GM19468 (cell line): Measurements from ENCODE around the gene MTOR.
"Not testable (repeated sequence)": the region's sequence is repeated elsewhere in the genome, so short reads cannot be mapped to it uniquely, and the experiment has no call there.

Source experiments
- ATAC-seq: cut with Tn5 transposase; IDR thresholded peaks from one replicate; pipeline ENCODE4 v1.9.1; 2021; ENCODE audit warnings: mild to moderate bottlenecking, moderate library complexity, moderate number of reproducible peaks; ENCODE audit not compliant: unreplicated experiment; ENCODE audit errors: extremely low read depth

Gene MTOR

DNA sequence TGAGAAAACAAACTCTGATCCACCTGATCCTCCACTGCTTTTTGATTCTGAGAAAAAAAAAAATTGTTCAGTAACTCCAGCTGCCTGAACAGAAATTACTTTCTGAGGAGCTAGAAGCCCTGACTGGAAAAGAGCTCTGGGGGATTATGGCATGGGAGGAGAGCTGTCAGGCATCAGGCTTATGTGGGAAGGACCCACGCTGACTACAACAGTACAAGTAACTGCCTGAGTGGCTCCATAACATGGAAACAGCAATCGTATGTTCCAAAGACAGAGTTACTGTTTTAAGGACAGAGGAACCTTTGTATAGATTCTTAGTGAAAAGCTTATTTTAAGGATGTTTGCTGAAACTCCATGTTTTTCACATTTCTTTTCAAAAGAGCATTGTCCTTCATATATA, 74.4 kb downstream of the MTOR start:
- ATAC-seq: no peak

DNA sequence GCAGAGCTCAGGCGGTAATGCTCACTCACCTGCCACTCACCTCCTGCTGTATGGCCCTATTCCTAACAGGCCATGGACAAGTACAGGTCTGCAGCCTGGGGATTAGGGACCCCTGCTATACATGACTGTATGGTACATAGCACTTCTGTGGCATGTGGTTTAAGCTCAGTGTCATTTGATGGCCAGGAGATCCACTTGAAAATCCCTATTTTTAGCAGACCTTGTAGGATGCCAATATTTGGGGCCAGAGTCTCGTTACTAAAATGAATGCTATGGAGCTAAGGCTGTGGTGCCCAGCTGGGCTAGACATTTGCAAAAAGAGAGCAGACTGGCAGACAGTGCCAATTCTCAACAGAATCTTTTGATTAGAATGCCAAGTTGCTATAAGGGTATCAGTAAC, 74.9 kb downstream of the MTOR start:
- ATAC-seq: no peak

- no peak for ATAC-seq
These were observed 75.4 kb downstream of the MTOR start for GRCh38 chr1:11187000-11187399.

GRCh38 chr1:11184973-11185372, 77.4 kb downstream of the MTOR start:
- ATAC-seq: no peak

DNA sequence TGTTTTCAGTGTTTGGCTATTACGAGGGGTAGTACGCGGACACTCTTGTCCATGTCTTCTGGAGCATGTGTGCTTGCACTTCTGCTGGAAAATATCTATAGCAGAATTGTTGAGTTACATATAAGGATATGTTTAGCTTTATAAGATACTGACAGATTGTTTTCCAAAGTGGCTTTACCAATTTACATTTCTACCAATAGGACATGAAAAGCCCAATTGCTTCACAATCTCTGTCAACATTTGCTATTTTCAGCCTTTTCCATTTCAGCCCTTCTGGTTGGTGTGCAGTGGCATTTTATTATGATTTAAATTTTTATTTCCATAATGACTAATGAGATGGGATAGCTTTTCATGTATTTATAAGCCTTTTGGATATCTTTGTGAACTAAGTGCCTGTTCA, 79.5 kb downstream of the MTOR start:
- no peak for ATAC-seq

- ATAC-seq: no peak
These were observed 82.0 kb downstream of the MTOR start for GRCh38 chr1:11180342-11180744.

DNA sequence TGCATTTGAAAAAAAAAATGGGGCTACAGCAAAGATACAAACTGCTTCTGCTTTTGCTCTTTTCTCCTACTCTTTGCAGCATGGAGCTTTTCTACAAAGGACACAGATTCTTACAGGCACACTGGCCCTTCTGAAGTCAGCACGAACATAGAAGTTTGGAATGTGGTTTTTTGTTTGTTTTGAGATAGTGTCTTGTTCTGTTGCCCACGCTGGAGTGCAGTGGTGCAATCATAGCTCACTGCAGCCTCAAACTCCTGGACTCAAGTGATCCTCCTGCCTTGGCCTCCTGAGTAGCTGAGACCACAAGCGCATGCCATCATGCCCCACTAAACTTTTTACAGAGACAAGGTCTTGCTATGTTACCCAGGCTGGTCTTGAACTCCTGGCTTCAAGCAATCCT, 82.6 kb downstream of the MTOR start:
- not testable (repeated sequence) for ATAC-seq

DNA sequence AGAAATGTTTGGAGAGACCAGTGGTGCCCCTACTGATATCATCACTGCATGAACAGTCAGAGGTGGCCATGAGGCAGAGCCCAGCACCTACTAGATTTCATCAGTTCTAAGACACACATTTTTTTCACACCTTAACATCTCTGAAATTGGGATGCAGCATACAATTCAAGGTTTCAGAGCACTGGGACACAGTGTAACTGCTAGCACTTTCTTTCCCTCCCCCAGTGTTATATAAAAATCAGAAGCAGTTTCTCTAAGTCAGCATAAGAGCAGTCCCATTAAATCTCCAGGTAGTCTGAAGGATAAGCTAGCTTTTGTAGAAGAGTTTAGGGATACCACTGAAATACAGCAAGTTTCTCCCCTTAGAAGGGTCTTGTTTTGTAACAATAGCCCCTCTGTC, 83.2 kb downstream of the MTOR start:
- no peak for ATAC-seq

DNA sequence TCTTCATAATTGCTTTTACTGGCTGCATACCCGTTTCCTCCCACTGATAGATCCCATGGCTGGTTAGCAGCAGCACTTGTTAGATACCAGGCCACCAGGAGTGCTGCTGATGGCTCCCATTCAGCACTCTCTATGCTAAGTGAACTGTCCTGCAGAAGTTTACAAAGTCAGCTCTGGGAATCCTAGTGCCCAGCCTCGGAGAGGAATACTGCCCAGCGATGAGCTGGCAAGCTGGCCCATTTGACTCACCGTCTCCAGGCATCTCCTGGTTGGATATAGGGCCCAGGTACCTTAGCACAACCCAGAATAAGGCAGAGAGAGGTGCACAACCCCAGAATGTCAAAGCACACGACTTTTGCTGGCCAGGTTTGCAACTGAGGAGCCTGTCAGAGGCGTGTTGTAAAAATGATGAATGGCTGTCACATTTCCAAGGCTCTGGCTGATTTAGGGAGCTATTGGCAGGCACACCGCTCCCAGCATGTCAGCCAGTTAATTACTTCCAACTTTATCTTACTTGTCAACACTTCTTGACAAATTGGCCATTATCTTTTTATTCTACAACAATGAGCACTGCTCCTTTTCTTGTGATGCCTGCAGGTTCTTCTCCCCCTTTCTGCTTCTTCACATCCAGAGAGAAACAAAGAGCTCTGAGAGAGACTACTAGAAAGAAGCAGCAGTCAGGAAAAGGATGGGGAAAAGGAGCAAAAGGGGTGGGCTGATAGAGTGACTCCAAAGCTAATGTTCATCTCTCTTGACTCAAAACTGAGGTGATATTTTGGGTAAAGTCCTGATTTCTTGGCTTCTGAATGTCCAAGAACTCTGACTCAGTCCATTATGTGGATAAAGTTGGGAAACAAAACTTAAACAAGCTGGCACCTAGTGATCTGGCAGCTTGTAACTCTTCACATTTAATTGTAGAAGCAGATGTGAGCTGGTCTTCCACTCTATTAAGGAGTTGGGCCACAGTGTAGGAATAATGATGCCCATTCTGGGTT, 84.0 kb downstream of the MTOR start:
- ATAC-seq: no peak

DNA sequence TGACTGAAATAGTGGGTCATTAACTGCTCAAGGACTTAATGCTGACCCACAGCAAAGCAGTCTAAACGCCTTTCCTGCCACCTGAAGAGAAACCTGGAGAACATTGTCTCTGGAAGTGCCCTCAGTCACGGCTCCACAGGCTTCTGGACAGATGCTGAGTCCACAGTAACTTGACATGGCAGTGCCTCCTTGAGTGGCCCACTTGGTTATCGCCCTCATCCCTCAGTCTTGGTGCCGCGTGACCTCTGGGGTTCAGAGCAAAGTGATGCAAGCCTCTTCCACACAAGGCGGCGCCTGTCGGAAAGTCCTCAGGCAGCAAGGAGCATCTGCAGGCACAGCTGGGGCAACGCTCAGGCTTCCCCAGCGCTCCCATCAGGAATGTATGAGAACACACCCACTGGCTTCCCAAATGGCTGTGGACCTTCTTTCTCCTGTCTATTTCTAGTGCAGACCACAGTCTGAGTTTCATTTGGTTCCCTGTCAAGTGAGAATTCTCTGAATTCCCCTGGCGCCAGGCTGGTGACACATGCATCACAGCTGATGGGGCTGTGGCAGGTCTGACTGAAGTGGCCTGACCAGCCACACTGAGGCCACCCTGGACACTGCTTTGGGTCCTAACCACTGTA, 86.2 kb downstream of the MTOR start:
- no peak for ATAC-seq

GRCh38 chr1:11175461-11175860, 86.9 kb downstream of the MTOR start:
- no peak for ATAC-seq

DNA sequence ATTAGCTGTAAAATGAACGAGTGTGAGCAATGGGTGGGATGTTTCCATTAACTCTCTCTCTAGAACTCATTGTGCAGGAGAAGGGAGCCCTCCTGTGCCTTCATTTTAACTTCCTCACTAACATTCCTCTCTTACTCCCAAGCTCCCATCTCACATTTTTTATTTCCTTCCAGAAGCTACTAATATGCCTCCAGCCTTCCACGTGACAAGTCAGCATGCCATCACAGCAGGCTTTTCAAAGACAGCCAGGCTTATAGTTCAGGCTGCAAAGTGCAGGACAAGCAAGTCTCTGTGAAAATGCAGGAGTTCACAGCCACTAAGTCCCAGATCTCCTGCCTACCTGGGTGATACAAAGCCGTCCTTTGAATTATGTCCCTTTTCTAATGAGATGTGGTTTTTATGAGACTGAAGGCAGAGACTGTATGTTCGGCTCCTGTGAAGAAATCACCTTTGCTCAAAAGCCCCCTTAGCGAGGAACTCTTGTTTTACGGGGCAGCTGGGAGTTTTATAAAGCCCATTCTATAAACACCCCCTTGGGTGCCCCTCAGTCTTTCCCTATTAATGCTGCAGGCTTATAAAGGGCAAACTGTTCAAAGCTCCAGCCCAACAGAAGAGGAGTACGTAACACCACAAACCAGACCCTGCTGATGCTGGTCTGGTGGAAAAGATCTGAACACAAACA, 87.9 kb downstream of the MTOR start:
- no peak for ATAC-seq

DNA sequence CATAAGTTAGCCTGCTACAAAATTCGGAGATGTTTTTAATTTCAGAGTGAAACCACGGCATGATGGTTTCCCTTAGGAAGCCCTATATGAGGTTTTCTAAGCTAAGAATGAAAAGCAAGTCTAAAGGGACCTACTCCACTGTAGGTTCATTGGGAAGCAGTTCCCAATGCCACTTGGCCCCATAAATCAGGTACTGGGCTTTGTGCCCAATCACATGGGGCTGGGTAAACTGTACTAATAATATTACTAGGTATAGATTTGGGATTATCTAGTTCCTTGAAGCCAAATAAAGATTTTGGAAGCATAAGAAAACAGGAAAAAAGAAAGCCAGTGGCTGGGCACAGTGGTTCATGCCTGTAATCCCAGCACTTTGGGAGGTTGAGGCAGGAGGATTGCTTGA, 92.2 kb downstream of the MTOR start:
- ATAC-seq: no peak

DNA sequence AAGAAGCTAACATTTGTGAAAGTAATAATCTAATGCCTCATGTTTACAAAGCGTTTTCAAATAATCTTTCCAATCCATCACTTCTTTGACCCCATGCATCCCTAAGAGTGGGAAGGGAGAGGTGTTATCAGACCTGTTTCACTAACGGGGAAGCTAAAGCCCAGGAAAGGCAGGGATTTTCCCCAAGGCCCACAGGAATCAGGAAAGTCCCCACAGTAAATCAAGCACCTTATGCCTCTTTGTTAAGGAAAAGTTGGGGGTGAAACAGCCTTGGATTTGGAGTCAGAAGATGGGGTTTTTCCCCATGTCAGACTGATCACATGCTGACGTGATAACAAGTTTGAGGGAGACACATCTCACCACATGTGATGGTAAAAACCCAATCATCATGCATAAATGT, 93.1 kb downstream of the MTOR start:
- ATAC-seq: no peak

DNA sequence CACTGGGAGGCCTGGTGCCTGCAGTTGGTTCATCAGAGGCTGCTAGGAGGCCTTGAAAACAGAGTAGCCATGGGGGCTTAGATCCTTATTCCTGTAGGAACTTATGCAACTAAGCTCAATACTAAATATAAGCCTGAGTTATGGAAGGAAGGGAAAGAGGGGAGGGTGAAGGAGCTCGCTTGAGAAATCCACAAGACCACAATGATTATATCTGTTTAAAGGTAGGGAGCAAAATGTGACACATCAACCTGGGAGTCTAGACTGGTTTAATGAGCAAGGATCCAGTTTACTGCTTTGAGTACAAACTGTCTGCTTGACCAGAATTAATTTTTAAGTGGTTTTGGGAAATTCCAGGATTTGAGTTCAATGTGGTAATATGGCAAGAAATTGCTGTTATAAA, 93.6 kb downstream of the MTOR start:
- ATAC-seq: no peak

DNA sequence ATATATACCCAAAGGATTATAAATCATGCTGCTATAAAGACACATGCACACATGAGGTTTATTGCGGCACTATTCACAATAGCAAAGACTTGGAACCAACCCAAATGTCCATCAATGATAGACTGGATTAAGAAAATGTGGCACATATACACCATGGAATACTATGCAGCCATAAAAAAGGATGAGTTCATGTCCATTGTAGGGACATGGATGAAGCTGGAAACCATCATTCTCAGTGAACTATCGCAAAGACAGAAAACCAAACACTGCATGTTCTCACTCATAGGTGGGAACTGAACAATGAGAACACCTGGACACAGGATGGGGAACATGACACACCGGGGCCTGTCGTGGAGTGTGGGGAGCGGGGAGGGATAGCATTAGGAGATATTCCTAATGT, 95.6 kb downstream of the MTOR start:
- ATAC-seq: not testable (repeated sequence)

GRCh38 chr1:11162752-11163151, 99.6 kb downstream of the MTOR start:
- ATAC-seq: not testable (repeated sequence)

DNA sequence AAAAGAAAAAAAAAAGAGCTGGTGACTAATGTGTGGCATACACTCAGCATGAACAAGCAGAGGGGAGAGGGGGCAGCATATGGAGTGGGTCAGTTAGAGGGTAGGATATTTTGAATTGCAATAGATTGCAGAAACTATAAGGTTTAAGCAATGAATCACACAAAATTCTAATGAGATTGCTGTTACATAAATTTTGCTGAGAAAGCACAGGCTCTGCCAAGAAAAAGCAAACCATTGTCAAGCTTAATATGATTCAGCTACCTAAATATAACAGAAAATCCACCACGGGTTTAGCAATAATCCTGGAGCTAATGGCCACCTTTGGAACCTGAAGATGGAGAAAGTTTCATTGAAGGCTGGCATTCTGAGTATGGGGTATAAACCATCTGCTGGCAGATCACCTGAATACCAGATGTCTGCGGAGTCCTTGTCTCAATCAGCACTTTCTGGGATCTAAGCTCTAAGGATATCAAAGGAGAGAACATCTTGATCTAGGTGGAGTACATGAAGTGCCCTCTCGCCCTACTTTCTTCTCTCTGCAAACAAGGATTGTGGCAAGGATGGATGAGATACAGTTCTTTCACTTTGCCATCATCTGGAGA, 103.5 kb downstream of the MTOR start:
- ATAC-seq: no peak

DNA sequence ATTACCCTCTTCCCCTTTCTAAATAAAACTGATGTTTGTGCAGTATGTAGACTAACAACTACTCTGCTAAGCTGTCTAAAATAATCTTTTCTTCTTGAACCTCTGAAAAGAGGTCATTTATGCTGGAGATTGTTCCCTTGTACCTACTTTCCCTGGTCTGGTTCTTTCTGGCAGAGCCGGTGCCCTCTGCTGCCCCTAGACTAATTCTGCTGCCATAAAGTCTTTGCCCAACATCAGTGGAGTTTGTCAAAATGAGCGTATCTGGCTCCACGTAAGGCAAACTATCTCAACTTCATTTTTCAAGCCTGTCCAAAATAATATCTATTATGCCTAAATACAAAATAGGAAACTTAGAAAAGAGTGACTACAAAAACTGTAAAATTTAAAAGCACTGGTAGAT, 104.1 kb downstream of the MTOR start:
- no peak for ATAC-seq

GRCh38 chr1:11157867-11158266, 104.5 kb downstream of the MTOR start:
- ATAC-seq: no peak

GRCh38 chr1:11157394-11157793, 105.0 kb downstream of the MTOR start:
- no peak for ATAC-seq
